ENCODE results near the gene TMEFF2.

GRCh38 chr2:192059266-192059665 is 135.5 kb downstream of the TMEFF2 start:
- TF ChIP-seq, protein P1, sequence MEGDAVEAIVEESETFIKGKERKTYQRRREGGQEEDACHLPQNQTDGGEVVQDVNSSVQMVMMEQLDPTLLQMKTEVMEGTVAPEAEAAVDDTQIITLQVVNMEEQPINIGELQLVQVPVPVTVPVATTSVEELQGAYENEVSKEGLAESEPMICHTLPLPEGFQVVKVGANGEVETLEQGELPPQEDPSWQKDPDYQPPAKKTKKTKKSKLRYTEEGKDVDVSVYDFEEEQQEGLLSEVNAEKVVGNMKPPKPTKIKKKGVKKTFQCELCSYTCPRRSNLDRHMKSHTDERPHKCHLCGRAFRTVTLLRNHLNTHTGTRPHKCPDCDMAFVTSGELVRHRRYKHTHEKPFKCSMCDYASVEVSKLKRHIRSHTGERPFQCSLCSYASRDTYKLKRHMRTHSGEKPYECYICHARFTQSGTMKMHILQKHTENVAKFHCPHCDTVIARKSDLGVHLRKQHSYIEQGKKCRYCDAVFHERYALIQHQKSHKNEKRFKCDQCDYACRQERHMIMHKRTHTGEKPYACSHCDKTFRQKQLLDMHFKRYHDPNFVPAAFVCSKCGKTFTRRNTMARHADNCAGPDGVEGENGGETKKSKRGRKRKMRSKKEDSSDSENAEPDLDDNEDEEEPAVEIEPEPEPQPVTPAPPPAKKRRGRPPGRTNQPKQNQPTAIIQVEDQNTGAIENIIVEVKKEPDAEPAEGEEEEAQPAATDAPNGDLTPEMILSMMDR (IDR thresholded peaks at IDR 0.05), result no peak
- TF ChIP-seq EZH2 (IDR thresholded peaks at IDR 0.05; ENCODE audit: borderline replicate concordance, insufficient read depth, low read depth, low read length, poor library complexity, severe bottlenecking), result no peak

All from B cell (primary cell).